GM20000 (cell line): ENCODE results near the gene GPC6.

Experiments
- DNase-seq: peaks from one replicate; pipeline ENCODE4 v3.0.0; 2012; ENCODE audit warnings: low spot score
- CTCF ChIP-seq: IDR thresholded peaks from 2 replicates; pipeline ENCODE4 v1.5.1; 2012; ENCODE audit warnings: mild to moderate bottlenecking, control low read depth; ENCODE audit errors: extremely low read depth, missing control alignments

GPC6 gene

GRCh38 chr13:93976528-93976927 is 749.9 kb downstream of the GPC6 start:
- no peak for TF ChIP-seq CTCF
- no peak for DNase-seq

- TF ChIP-seq CTCF = no peak
- no peak for DNase-seq
These were observed 751.4 kb downstream of the GPC6 start for GRCh38 chr13:93977986-93978385.

- TF ChIP-seq CTCF = no peak
- no peak for DNase-seq
These were observed 754.9 kb downstream of the GPC6 start for GRCh38 chr13:93981426-93981977.

- no peak for TF ChIP-seq CTCF
- DNase-seq = no peak
These were observed 755.7 kb downstream of the GPC6 start for GRCh38 chr13:93982179-93982918.

GRCh38 chr13:93984052-93984451 is 757.4 kb downstream of the GPC6 start:
- TF ChIP-seq CTCF = no peak
- no peak for DNase-seq

GRCh38 chr13:93984876-93985275 is 758.3 kb downstream of the GPC6 start:
- no peak for DNase-seq
- TF ChIP-seq CTCF = no peak

GRCh38 chr13:93987458-93987857 is 760.9 kb downstream of the GPC6 start:
- TF ChIP-seq CTCF = no peak
- no peak for DNase-seq
